Stimulated activated CD4-positive, alpha-beta T cell treated with anti-CD3 and anti-CD28 coated beads, Interleukin-12 subunit alpha, Interleukin-12 subunit beta, amount 100 ng/mL, for 48 hours (primary cell): ENCODE measurements around the gene SLC6A4.
"Not testable (repeated sequence)": the region's sequence is repeated elsewhere in the genome, so short reads cannot be mapped to it uniquely, and the experiment has no call there.

ENCODE experiments used
- DNase-seq, 3 donors: peaks; one replicate each; pipeline ENCODE4 v3.0.0-alpha.2; 2020; ENCODE audit warnings: low read depth in 2 of 3, low spot score in 1 of 3

The SLC6A4 gene

GRCh38 chr17:30219833-30220232 is 15.7 kb downstream of the SLC6A4 start:
- no peak for DNase-seq

- DNase-seq = no peak
Measured at GRCh38 chr17:30219315-30219714, 16.2 kb downstream of the SLC6A4 start.

DNA sequence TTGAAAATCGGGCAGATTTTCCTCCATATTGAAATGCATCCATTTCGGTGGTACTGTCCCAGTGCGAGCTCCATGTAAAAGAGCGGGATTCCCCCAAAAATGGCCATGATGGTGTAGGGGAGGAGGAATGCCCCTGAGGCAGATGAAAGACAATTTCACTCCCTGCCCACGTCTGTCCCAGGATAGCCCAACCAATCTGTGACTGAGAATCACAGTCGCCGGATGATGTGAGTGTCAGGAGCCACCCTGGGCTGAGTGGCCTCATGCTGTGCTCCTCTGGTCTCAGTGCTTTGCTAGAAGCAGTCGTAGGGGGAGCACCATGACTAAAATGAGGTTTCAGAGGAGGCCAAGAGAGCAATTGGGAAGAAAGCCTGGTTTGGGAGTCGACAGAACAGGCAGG is 16.7 kb downstream of the SLC6A4 start:
- DNase-seq = no peak

DNA sequence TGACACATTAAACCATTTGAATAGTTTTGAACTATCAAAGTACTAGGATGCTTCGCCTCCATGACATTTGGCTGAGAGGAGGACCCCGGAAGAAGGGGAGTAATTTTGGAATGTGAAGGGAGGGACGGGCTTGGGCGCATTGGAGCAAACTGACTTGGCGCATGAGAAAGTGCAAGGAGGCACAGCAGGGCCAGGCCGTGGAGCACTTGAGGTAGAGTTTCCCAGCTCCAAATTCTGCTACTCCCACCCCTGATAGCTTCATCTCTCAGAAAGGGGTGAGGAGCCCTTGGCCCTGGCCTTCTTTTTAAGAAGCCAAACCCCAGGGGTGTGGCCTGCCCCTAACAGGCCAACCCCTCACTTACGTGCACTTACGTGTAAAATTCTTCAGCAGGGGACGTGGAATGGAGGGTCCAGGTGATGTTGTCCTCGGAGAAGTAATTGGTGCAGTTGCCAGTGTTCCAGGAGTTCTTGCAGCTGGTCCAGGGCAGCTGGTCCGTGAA is 17.7 kb downstream of the SLC6A4 start:
- no peak for DNase-seq

DNA sequence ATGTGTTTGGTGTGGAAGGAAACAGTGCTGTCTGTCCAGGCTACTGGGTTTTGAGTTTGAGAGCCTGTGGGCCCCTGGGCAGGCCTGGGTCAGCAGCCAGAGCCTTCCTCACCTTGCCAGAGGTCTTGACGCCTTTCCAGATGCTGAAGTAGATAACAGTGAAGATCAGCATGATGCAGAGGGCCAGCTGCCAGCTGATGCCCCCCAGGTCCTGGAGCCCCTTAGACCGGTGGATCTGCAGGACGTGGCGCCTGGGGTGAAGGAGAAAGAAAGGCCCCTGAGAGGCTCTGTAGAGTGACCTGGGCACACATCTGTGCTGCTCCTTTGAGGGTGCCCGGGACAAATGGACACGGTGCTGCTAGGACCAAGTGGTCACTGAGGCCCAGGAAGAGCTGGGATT is 18.4 kb downstream of the SLC6A4 start:
- DNase-seq = no peak

DNA sequence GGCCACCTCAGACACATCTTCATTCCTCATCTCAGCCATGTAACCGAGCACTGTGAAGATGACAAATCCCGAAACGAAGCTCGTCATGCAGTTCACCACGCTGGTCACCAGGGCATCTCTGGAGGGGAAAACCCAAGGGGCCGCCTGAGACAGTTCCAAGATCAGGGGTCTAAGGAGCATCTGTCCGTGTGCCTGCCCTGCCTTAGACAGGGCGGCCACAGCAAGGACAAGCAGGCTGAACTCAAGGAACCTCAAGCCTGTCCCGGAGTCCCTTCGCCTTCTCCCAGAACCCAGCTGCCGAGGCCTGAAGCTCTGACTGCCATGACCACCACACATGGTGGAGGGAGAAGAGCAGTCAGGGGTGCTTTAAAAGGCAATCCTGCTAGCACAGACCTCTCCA is 22.7 kb downstream of the SLC6A4 start:
- DNase-seq = no peak

- no peak for DNase-seq
Measured at GRCh38 chr17:30211371-30211770, 24.1 kb downstream of the SLC6A4 start.

DNA sequence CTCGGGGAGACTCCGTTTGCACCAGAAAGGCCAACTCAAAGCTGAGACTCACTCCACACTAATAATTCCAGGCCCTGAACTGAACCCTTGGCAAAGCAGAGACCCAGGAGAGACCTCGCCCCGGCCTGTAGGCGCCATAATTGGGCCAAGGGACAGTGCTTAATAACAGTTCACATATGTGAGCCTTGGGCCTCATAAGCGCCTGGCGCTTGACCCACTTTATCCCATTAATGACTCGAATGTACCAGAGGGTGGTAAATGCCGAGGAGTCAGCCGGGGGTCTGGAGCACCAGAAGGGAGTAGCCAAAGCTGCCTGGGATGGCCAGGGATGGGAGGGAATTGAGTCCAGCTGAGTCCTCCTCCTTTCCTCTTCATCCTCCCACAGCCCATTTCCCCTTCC is 24.6 kb downstream of the SLC6A4 start:
- no peak for DNase-seq

GRCh38 chr17:30210366-30210765 is 25.1 kb downstream of the SLC6A4 start:
- DNase-seq = no peak

- DNase-seq = no peak
Measured at GRCh38 chr17:30209930-30210329, 25.6 kb downstream of the SLC6A4 start.

DNA sequence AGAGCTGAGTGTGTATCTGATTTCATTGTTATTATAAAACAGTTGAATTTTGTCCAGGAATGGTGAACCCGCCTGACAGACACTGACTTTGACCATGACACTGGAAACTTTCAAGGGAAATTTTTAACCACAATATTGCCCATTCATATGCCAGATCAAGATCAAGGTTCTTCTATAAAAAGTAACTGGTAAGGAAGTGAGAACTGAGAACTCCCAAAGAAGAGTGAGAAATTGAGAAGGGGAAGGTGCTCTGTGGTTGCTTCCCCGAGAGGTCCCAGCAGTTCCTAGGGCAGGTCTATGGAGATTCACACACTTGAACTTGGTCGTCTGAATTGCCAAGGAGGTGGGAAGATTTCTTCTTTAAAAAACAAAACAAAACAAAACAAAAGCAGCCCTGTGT is 27.3 kb downstream of the SLC6A4 start:
- no peak for DNase-seq

DNA sequence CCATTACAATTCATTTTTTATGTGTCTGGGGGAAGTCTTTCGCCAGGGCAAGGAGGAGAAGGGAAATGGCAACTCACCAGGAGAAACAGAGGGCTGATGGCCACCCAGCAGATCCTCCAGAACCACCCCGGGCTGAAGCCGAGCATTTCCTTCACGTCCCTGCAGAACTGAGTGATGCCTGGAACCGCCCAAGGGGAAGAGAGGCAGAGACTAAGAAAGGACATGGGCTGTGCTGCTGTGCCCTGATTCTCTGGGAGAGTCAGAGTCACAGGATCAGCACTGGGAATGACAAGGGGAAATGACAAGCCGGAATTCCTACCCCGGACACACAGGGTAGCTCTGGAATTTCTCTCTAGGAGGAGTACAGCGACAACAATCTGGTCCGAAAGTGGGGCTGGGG is 27.8 kb downstream of the SLC6A4 start:
- no peak for DNase-seq

DNA sequence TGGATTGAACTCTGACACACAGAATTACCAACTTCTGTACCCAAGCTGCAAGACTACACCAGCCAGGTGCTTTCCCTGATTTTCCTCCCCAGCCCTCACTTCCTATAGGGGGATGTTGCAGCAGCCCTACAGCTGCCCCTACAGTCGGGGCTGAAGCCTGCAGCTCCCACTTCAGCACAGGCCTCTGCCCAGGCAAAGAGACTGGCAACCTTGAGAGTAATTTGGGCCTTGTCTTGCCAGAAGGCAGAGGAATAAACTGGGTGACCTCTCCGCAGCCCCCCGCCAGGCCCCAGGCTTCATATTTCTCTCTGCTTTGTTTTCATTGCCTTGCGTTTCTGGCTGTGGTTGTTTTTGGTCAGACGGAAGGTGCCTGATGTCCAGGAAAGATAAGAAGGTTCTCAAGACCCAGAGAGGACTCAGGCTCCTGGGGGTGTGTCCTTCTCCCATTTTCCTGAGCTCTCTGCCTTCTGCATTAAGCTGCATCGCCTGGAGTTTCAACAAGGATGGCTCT is 32.0 kb downstream of the SLC6A4 start:
- DNase-seq = no peak

DNA sequence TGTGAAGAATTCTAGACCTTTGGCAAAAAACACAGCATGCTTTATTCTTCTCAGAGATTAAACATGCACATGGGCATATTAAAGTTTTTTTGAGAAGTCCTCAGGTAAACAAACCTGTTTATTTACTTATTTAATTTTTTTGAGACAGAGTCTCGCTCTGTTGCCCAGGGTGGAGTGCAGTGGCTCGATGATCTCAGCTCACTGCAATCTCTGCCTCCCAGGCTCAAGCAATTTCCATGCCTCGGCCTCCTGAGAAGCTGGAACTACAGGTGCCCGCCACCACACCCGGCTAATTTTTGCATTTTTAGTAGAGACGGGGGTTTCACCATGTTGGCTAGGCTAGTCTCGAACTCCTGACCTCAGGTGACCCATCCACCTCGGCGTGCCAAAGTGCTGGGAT is 34.8 kb downstream of the SLC6A4 start:
- DNase-seq = not testable (repeated sequence)

DNA sequence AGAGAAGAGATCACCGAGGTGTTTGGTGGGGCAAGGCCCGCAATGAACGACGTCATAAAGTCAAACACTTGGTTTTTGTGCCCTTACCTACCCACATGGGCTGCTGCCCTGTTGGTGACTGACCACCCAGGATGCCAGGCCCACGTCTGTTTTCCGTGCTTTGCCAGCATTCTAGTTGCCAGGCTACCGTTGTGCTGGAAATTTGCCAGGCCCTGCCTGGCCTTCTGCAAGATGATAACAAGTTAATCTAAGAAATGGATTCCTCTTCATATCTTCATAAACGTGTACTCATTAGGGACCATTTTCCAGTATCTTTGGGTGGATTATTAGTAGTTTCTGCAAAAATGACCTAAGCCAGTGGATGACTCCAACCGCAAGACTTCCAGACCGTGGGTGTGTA is 35.4 kb downstream of the SLC6A4 start:
- no peak for DNase-seq

- no peak for DNase-seq
Measured at GRCh38 chr17:30199600-30199999, 35.9 kb downstream of the SLC6A4 start.

GRCh38 chr17:30197416-30197815 is 38.1 kb downstream of the SLC6A4 start:
- no peak for DNase-seq

DNA sequence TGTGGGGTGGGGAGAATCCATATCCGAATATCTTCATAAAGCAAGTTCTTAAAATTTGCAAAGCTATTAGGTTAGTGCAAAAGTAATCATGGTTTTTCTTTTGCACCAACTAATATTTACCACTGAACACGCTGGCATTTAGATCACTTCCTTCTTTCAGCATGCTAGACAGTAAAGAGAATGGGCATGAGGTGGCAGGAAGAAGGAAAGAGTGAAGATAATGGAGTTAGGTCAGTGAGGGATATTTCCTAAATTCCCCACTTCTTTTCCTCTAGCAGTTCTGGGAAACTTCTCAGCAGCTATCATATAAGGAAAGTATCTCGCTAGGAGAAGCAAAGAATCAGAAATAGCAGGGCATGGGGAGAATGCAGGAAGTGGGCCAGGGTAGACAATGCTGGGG is 39.0 kb downstream of the SLC6A4 start:
- no peak for DNase-seq

DNA sequence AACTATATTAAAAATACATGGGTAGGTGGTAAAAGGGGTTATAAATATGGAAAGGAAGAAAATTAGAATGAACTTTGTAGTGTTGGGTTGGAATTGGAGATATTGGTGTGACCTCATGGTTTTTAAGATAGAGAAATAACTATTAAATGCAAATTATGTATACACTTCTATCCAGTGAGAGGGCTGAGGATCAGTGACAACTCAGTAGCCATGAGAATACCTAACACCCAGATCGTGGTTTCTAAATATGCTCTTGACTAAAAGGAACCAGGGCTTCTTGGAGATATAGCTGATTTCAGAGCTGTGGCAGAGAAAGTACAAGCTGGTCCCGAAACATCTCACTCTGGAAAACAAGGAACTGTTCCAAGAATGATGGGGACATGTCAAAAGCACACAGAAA is 44.4 kb downstream of the SLC6A4 start:
- no peak for DNase-seq

DNA sequence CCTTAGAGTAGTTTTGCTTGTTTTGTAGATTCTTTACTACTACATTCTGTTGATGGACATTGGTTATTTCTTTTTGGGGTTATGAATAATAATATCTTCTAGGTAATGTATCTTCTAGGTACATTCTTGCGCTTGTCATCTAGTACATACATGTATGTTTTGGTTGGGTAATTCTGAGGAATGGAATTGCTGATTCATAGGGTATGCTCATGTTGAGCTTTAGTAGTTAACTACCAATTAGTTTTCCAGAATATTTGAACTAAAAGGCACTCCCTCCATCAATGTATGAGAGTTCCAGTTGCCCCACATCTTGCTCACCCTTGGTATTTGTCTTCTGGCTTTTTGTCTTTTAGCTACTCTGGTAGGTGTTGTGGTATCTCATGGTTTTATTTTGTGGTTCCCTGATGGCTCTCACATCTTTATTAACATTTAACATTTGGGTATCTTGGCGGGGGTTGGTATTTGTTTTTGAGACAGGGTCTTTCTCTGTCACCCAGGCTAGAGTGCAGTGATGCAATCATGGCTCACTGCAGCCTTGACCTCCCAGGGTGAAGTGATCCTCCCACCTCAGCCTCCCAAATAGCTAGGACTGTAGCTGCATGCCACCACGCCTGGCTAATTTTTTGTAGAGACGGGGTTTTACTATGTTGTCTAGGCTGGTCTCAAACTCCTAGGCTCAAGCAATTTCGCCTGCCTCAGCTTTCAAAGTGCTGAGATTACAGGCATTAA is 47.1 kb downstream of the SLC6A4 start:
- no peak for DNase-seq

- no peak for DNase-seq
Measured at GRCh38 chr17:30187573-30187972, 47.9 kb downstream of the SLC6A4 start.

- DNase-seq = no peak
Measured at GRCh38 chr17:30186761-30187160, 48.7 kb downstream of the SLC6A4 start.

DNA sequence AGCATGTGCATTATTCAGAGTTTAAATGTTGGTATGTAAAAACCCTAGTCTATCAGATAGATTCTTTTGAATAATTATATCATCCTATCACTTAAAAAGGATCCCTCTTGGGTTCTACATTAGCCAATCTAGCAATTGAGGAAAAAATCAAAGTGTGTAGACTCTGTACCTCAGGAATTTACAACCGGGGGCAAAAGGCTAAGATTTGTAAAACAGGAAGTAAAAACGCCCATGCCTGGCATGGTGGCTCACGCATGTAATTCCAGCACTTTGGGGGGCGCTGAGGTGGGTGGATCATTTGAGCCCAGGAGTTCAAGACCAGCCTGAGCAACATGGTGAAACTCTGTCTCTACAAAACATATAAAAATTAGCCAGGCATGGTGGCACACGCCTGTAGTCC is 58.6 kb downstream of the SLC6A4 start:
- no peak for DNase-seq
